HG02763 (cell line): ENCODE measurements around the gene PINK1.
"Not testable (repeated sequence)": the region's sequence is repeated elsewhere in the genome, so short reads cannot be mapped to it uniquely, and the experiment has no call there.

Source experiments
- ATAC-seq: cut with Tn5 transposase; IDR thresholded peaks from one replicate; pipeline ENCODE4 v1.9.1; 2021; ENCODE audit warnings: mild to moderate bottlenecking, moderate library complexity; ENCODE audit not compliant: unreplicated experiment

The PINK1 gene

GRCh38 chr1:20644416-20644815 is 11.2 kb downstream of the PINK1 start:
- ATAC-seq: no peak

GRCh38 chr1:20645414-20645813 is 12.2 kb downstream of the PINK1 start:
- ATAC-seq: no peak

- no peak for ATAC-seq
These were observed 15.2 kb downstream of the PINK1 start for GRCh38 chr1:20648438-20648837.

- no peak for ATAC-seq
These were observed 15.7 kb downstream of the PINK1 start for GRCh38 chr1:20648946-20649345.

GRCh38 chr1:20652300-20652699 is 19.0 kb downstream of the PINK1 start:
- no peak for ATAC-seq

GRCh38 chr1:20654104-20654690 is 20.9 kb downstream of the PINK1 start:
- ATAC-seq: no peak

- no peak for ATAC-seq
These were observed 23.8 kb downstream of the PINK1 start for GRCh38 chr1:20657024-20657423.

- no peak for ATAC-seq
These were observed 25.1 kb downstream of the PINK1 start for GRCh38 chr1:20658166-20658915.

- no peak for ATAC-seq
These were observed 27.1 kb downstream of the PINK1 start for GRCh38 chr1:20660363-20660762.

- ATAC-seq: no peak
These were observed 27.6 kb downstream of the PINK1 start for GRCh38 chr1:20660847-20661206.

GRCh38 chr1:20661207-20662109 is 28.2 kb downstream of the PINK1 start, which contains the start of gene DDOST:
Gene DDOST (minus strand): TSS chr1:20661369. CDS start chr1:20661350, 19 bp downstream.
- peak; percentile 97 for ATAC-seq

- ATAC-seq: no peak
These were observed 28.8 kb downstream of the PINK1 start for GRCh38 chr1:20662110-20662475.

GRCh38 chr1:20663365-20663764 is 30.1 kb downstream of the PINK1 start:
- no peak for ATAC-seq

GRCh38 chr1:20663969-20664715 is 30.9 kb downstream of the PINK1 start:
- ATAC-seq: no peak

GRCh38 chr1:20665726-20666125 is 32.5 kb downstream of the PINK1 start:
- ATAC-seq: no peak

GRCh38 chr1:20666146-20666545 is 32.9 kb downstream of the PINK1 start:
- ATAC-seq: no peak

- no peak for ATAC-seq
These were observed 33.5 kb downstream of the PINK1 start for GRCh38 chr1:20666804-20667203.

- ATAC-seq: no peak
These were observed 35.3 kb downstream of the PINK1 start for GRCh38 chr1:20668581-20668980.

GRCh38 chr1:20670936-20671335 is 37.7 kb downstream of the PINK1 start:
- ATAC-seq: no peak

GRCh38 chr1:20672265-20672632 is 39.0 kb downstream of the PINK1 start:
- no peak for ATAC-seq

GRCh38 chr1:20673626-20674025 is 40.4 kb downstream of the PINK1 start:
- ATAC-seq: not testable (repeated sequence)
